Upper lobe of left lung (tissue), 6 donors: ENCODE data around the gene RABEP2. TPM values are rescaled to one million over a fixed set of nuclear protein-coding genes. Genes with fewer than 3 reads are reported as not detected.

Source experiments
- ATAC-seq, 2 donors: fragments of 200-7000 bp; cut with Tn5 transposase; one replicate each; pipeline ENCODE4 v1.9.1; 2022; ENCODE audit warnings: mild to moderate bottlenecking in 2 of 2, moderate library complexity in 2 of 2; ENCODE audit not compliant: low FRiP score in 2 of 2
- DNase-seq, 2 donors: peaks; one replicate each; pipeline ENCODE4 v3.0.0-alpha.2; 2019 to 2020
- H3K27ac ChIP-seq, 4 donors: fragments of 200-600 bp; sonication (generic); one replicate each; pipeline ENCODE4 v1.5.1; 2016 to 2019
- H3K27me3 ChIP-seq, 4 donors: fragments of 200-600 bp; sonication (generic); one replicate each; pipeline ENCODE4 v1.5.1; 2017 to 2019
- H3K36me3 ChIP-seq, 4 donors: fragments of 200-600 bp; sonication (generic); one replicate each; pipeline ENCODE4 v1.5.1; 2016 to 2019
- H3K4me1 ChIP-seq, 4 donors: fragments of 200-600 bp; sonication (generic); one replicate each; pipeline ENCODE4 v1.5.1; 2018 to 2019
- H3K4me3 ChIP-seq, 4 donors: fragments of 200-600 bp; sonication (generic); one replicate each; pipeline ENCODE4 v1.5.1; 2017 to 2019; ENCODE audit warnings: mild to moderate bottlenecking in 2 of 4, moderate library complexity in 1 of 4
- H3K9me3 ChIP-seq, 4 donors: fragments of 200-600 bp; sonication (generic); one replicate each; pipeline ENCODE4 v1.5.1; 2018 to 2019
- EP300 ChIP-seq, 4 donors: sonication (generic); formaldehyde crosslinking; IDR thresholded peaks; one replicate each; pipeline ENCODE4 v1.5.1; 2017; ENCODE audit warnings: antibody characterized with exemption in 4 of 4, control low read depth in 2 of 4
- POLR2A ChIP-seq, 4 donors: fragments of 450-650 bp; IDR thresholded peaks; one replicate each; pipeline ENCODE4 v1.5.1; 2016 to 2017; ENCODE audit warnings: antibody characterized with exemption in 4 of 4, mild to moderate bottlenecking in 2 of 4
- POLR2AphosphoS5 ChIP-seq, 2 donors: sonication (generic); formaldehyde crosslinking; IDR thresholded peaks; one replicate each; pipeline ENCODE4 v1.5.1; 2017; ENCODE audit warnings: antibody characterized with exemption in 2 of 2
- WGBS, 2 donors: methylation state at CpG; one replicate each; pipeline ENCODE4 v1.1.5; 2017 to 2018; 5-methylcytosine and 5-hydroxymethylcytosine counted together
- total RNA-seq, 6 donors: library from RNA; depleted of rRNA in 4 of 6; stranded (reverse); fragments of >200 nt in 4 of 6; gene quantifications; one replicate each; pipeline versions ENCODE4 v1.1.0 to v1.2.1, GENCODE V29; 2016 to 2021
- TF ChIP-seq, protein P1 (sequence below), 6 experiments: fragments of 450-650 bp in 4 of 6; fragments of 200-600 bp in 2 of 6; sonication (generic) in 2 of 6; IDR thresholded peaks; one replicate each; pipeline ENCODE4 v1.5.1; 2016 to 2019; ENCODE audit warnings: antibody characterized with exemption in 6 of 6
- donor health status: DM: no; HTN: no; CAD: no; lungs with moderate emphysema.
- donor health status: DM: no; HTN: yes; CAD: no; lungs with severe emphysema.

RABEP2 gene
- total RNA-seq, 6 donors from 2014 or later = 25.6 to 115 (median 33.0) TPM

GRCh38 chr16:28933171-28933570 lies 8.1 kb upstream of the RABEP2 start:
- no peak for DNase-seq
- 73 to 78% methylated on average over 7 to 8 of the region's 8 CpGs for WGBS, 2 donors
- no peaks in the 10 kb centered on the region for H3K36me3 ChIP-seq
- TF ChIP-seq POLR2A (IDR thresholded peaks at IDR 0.05) (no peak), POLR2AphosphoS5 (IDR thresholded peaks at IDR 0.05) (no peak)
- TF ChIP-seq, protein P1, sequence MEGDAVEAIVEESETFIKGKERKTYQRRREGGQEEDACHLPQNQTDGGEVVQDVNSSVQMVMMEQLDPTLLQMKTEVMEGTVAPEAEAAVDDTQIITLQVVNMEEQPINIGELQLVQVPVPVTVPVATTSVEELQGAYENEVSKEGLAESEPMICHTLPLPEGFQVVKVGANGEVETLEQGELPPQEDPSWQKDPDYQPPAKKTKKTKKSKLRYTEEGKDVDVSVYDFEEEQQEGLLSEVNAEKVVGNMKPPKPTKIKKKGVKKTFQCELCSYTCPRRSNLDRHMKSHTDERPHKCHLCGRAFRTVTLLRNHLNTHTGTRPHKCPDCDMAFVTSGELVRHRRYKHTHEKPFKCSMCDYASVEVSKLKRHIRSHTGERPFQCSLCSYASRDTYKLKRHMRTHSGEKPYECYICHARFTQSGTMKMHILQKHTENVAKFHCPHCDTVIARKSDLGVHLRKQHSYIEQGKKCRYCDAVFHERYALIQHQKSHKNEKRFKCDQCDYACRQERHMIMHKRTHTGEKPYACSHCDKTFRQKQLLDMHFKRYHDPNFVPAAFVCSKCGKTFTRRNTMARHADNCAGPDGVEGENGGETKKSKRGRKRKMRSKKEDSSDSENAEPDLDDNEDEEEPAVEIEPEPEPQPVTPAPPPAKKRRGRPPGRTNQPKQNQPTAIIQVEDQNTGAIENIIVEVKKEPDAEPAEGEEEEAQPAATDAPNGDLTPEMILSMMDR (IDR thresholded peaks at IDR 0.05) = no peak
- peaks cover 0 to 14% (median 7%) of the 10 kb centered on the region in 4 donors for H3K4me1 ChIP-seq
- H3K4me3 ChIP-seq = no peak overlapping the region
- ATAC-seq = no peak
- no peaks in the 10 kb centered on the region for H3K27me3 ChIP-seq
- H3K27ac ChIP-seq = no peak overlapping the region
- H3K9me3 ChIP-seq = no peaks in the 10 kb centered on the region

DNA sequence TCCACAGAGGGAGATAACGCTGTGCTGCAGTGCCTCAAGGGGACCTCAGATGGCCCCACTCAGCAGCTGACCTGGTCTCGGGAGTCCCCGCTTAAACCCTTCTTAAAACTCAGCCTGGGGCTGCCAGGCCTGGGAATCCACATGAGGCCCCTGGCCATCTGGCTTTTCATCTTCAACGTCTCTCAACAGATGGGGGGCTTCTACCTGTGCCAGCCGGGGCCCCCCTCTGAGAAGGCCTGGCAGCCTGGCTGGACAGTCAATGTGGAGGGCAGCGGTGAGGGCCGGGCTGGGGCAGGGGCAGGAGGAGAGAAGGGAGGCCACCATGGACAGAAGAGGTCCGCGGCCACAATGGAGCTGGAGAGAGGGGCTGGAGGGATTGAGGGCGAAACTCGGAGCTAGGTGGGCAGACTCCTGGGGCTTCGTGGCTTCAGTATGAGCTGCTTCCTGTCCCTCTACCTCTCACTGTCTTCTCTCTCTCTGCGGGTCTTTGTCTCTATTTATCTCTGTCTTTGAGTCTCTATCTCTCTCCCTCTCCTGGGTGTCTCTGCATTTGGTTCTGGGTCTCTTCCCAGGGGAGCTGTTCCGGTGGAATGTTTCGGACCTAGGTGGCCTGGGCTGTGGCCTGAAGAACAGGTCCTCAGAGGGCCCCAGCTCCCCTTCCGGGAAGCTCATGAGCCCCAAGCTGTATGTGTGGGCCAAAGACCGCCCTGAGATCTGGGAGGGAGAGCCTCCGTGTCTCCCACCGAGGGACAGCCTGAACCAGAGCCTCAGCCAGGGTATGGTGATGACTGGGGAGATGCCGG lies 7.5 kb upstream of the RABEP2 start:
- DNase-seq (no peak), ATAC-seq (no peak)
- TF ChIP-seq POLR2A (IDR thresholded peaks at IDR 0.05) (no peak), POLR2AphosphoS5 (IDR thresholded peaks at IDR 0.05) (no peak), EP300 (IDR thresholded peaks at IDR 0.05) (no peak)
- TF ChIP-seq, protein P1 (IDR thresholded peaks at IDR 0.05) = no peak
- H3K36me3 ChIP-seq = no peaks in the 10 kb centered on the region
- no peaks in the 10 kb centered on the region for H3K9me3 ChIP-seq
- WGBS, 2 donors = 87% methylated on average over 16 to 20 of the region's 20 CpGs
- H3K4me1 ChIP-seq = peaks cover 0 to 14% (median 7%) of the 10 kb centered on the region in 4 donors
- no peak overlapping the region for H3K4me3 ChIP-seq
- no peaks in the 10 kb centered on the region for H3K27me3 ChIP-seq
- H3K27ac ChIP-seq = no peak overlapping the region

- no peak within 1 kb of the TSS for H3K27ac ChIP-seq
- ATAC-seq (no peak), DNase-seq (no peak)
- H3K36me3 ChIP-seq = no peaks in the 10 kb centered on the region
- no peaks in the 10 kb centered on the region for H3K27me3 ChIP-seq
- H3K9me3 ChIP-seq = no peaks in the 10 kb centered on the region
- TF ChIP-seq POLR2A (IDR thresholded peaks at IDR 0.05) (no peak), EP300 (IDR thresholded peaks at IDR 0.05) (no peak), POLR2AphosphoS5 (IDR thresholded peaks at IDR 0.05) (no peak)
- TF ChIP-seq, protein P1 (IDR thresholded peaks at IDR 0.05) = no peak
- 86 to 90% methylated on average over 10 of the region's 10 CpGs for WGBS, 2 donors
- H3K4me1 ChIP-seq = peaks cover 0 to 11% (median 6%) of the 10 kb centered on the region in 4 donors
- no peak within 1 kb of the TSS for H3K4me3 ChIP-seq
Observed at GRCh38 chr16:28931801-28932225, 6.8 kb upstream of the RABEP2 start, which contains the start of gene CD19. Gene CD19 (plus strand): TSS chr16:28931971. CDS start chr16:28932001, 30 bp downstream.

GRCh38 chr16:28930652-28931051 lies 5.6 kb upstream of the RABEP2 start:
- 66 to 68% methylated on average over 3 of the region's 3 CpGs for WGBS, 2 donors
- no peak overlapping the region for H3K27ac ChIP-seq
- TF ChIP-seq, protein P1 (IDR thresholded peaks at IDR 0.05) = no peak
- TF ChIP-seq EP300 (IDR thresholded peaks at IDR 0.05) = no peak
- no peak for TF ChIP-seq POLR2A (IDR thresholded peaks at IDR 0.05)
- no peak for TF ChIP-seq POLR2AphosphoS5 (IDR thresholded peaks at IDR 0.05)
- no peak overlapping the region for H3K4me3 ChIP-seq
- H3K9me3 ChIP-seq = no peaks in the 10 kb centered on the region
- H3K36me3 ChIP-seq = no peaks in the 10 kb centered on the region
- H3K4me1 ChIP-seq = peaks cover 0 to 6% (median 5%) of the 10 kb centered on the region in 4 donors
- no peak for ATAC-seq
- no peaks in the 10 kb centered on the region for H3K27me3 ChIP-seq
- no peak for DNase-seq
